Osteoblast (primary cell): Measurements from ENCODE around the gene AP1M1. TPM values are rescaled to one million over a fixed set of nuclear protein-coding genes. Genes with fewer than 3 reads are reported as not detected.

Source experiments
- DNase-seq: peaks from one replicate; pipeline ENCODE4 v3.0.0; 2011; ENCODE audit warnings: low spot score, mixed read lengths; ENCODE audit not compliant: insufficient read length; ENCODE audit errors: missing footprints
- H2AFZ ChIP-seq: 2 replicates; pipeline ENCODE4 v1.6.0; 2011; ENCODE audit warnings: mild to moderate bottlenecking, low read length
- H3K27ac ChIP-seq: 2 replicates; pipeline ENCODE4 v1.5.1; 2011; ENCODE audit warnings: mild to moderate bottlenecking, low read depth, low read length, moderate library complexity
- H3K27me3 ChIP-seq: 2 replicates; pipeline ENCODE4 v1.6.0; 2012; ENCODE audit warnings: mild to moderate bottlenecking, control low read depth, inconsistent platforms, low read length, moderate library complexity; ENCODE audit not compliant: insufficient read depth
- H3K36me3 ChIP-seq: 2 replicates; pipeline ENCODE4 v1.5.1; 2011; ENCODE audit warnings: mild to moderate bottlenecking, low read length, control low read depth, moderate library complexity; ENCODE audit not compliant: insufficient read depth
- H3K4me1 ChIP-seq: 2 replicates; pipeline ENCODE4 v1.5.1; 2011; ENCODE audit warnings: mild to moderate bottlenecking, low read length, control low read depth, moderate library complexity; ENCODE audit not compliant: insufficient read depth
- H3K4me2 ChIP-seq: 2 replicates; pipeline ENCODE4 v1.6.0; 2011; ENCODE audit warnings: mild to moderate bottlenecking, low read length; ENCODE audit not compliant: insufficient read depth
- H3K4me3 ChIP-seq: fragments of 200-600 bp; sonication (generic); 3 replicates; pipeline ENCODE4 v1.5.1; 2012; ENCODE audit warnings: mild to moderate bottlenecking, low read length, inconsistent platforms; ENCODE audit not compliant: insufficient read depth
- H3K79me2 ChIP-seq: 2 replicates; pipeline ENCODE4 v1.6.0; 2012; ENCODE audit warnings: mild to moderate bottlenecking, low read length, control low read depth, inconsistent platforms; ENCODE audit not compliant: insufficient read depth
- H3K9me3 ChIP-seq: 2 replicates; pipeline ENCODE4 v1.5.1; 2011; ENCODE audit warnings: low read depth, low read length, control low read depth
- H4K20me1 ChIP-seq: 2 replicates; pipeline ENCODE4 v1.6.0; 2012; ENCODE audit warnings: mild to moderate bottlenecking, low read length, control low read depth; ENCODE audit not compliant: insufficient read depth
- CTCF ChIP-seq: IDR thresholded peaks from 2 replicates; pipeline ENCODE4 v1.5.1; 2011; ENCODE audit warnings: mild to moderate bottlenecking, low read depth, low read length, moderate library complexity; ENCODE audit errors: extremely low read depth
- total RNA-seq: library from RNA; depleted of rRNA; stranded (reverse); fragments of >200 nt; gene quantifications from 2 replicates; pipeline ENCODE4 v1.2.3, GENCODE V29; 2012

AP1M1 gene
- total RNA-seq, 1 donor: 52.1 TPM

- Histone ChIP-seq H3K4me1 (peaks cover 43% of the 10 kb centered on the region), H3K9me3 (no peaks in the 10 kb centered on the region), H4K20me1 (peaks cover 33% of the 10 kb centered on the region), H3K27ac (peak overlapping the region; percentile 91), H3K79me2 (peaks cover 41% of the 10 kb centered on the region), H2AFZ (no peak overlapping the region), H3K4me2 (peak overlapping the region; percentile 97), H3K36me3 (peaks cover 4% of the 10 kb centered on the region), H3K4me3 (peak overlapping the region; percentile 99), H3K27me3 (no peaks in the 10 kb centered on the region)
- DNase-seq: peak; percentile 97
- no peak for TF ChIP-seq CTCF
Observed at GRCh38 chr19:16197188-16197621, 506 bp upstream of the AP1M1 start.

DNA sequence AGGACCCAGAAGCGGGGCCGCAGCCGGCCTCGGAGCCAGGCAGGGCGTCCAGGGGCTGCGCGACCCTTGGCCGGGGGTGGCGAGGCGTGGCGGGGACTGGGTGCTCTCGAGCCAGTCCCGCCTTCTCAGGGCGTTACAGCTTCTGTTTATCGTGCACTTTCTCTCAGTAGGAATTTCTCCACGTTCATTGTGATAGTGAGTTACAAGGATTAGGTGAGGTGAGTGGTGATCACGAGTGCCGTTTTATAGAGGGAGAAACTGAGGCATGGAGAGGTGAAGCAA, 600 bp downstream of the AP1M1 start:
- peaks cover 51% of the 10 kb centered on the region for H3K79me2 ChIP-seq
- H3K27ac ChIP-seq: peak overlapping the region; percentile 91
- H3K4me3 ChIP-seq: peak overlapping the region; percentile 99
- no peaks in the 10 kb centered on the region for H3K9me3 ChIP-seq
- H3K36me3 ChIP-seq: peaks cover 11% of the 10 kb centered on the region
- H3K4me1 ChIP-seq: peaks cover 50% of the 10 kb centered on the region
- peak overlapping the region; percentile 97 for H3K4me2 ChIP-seq
- peaks cover 44% of the 10 kb centered on the region for H4K20me1 ChIP-seq
- no peak for TF ChIP-seq CTCF
- peak; percentile 83 for DNase-seq
- H2AFZ ChIP-seq: no peak overlapping the region
- H3K27me3 ChIP-seq: no peaks in the 10 kb centered on the region

- H3K36me3 ChIP-seq: peaks cover 22% of the 10 kb centered on the region
- H3K4me2 ChIP-seq: peak overlapping the region; percentile 97
- no peaks in the 10 kb centered on the region for H3K27me3 ChIP-seq
- peaks cover 62% of the 10 kb centered on the region for H3K79me2 ChIP-seq
- DNase-seq: peak; percentile 68
- TF ChIP-seq CTCF: no peak
- peaks cover 55% of the 10 kb centered on the region for H4K20me1 ChIP-seq
- no peak overlapping the region for H2AFZ ChIP-seq
- H3K4me3 ChIP-seq: peak overlapping the region; percentile 99
- H3K27ac ChIP-seq: no peak overlapping the region
- H3K4me1 ChIP-seq: peaks cover 50% of the 10 kb centered on the region
- no peaks in the 10 kb centered on the region for H3K9me3 ChIP-seq
Observed at GRCh38 chr19:16199275-16199932, 1.7 kb downstream of the AP1M1 start.

- H3K27me3 ChIP-seq: no peaks in the 10 kb centered on the region
- H3K36me3 ChIP-seq: peaks cover 28% of the 10 kb centered on the region
- no peak overlapping the region for H3K27ac ChIP-seq
- peak overlapping the region; percentile 97 for H3K4me2 ChIP-seq
- no peak overlapping the region for H3K4me3 ChIP-seq
- H3K4me1 ChIP-seq: peaks cover 50% of the 10 kb centered on the region
- no peak overlapping the region for H2AFZ ChIP-seq
- peaks cover 60% of the 10 kb centered on the region for H4K20me1 ChIP-seq
- no peak for TF ChIP-seq CTCF
- peaks cover 64% of the 10 kb centered on the region for H3K79me2 ChIP-seq
- peak; percentile 86 for DNase-seq
- no peaks in the 10 kb centered on the region for H3K9me3 ChIP-seq
Observed at GRCh38 chr19:16200038-16201010, 2.6 kb downstream of the AP1M1 start.
